Liver (tissue), 9 donors: ENCODE results near the gene DMRT1. TPM values are rescaled to one million over a fixed set of nuclear protein-coding genes. Genes with fewer than 3 reads are reported as not detected.

Source experiments
- DNase-seq: peaks from one replicate; pipeline ENCODE4 v3.0.0-alpha.2; 2017; ENCODE audit warnings: low spot score
- H3K27ac ChIP-seq, 2 donors: one replicate each; pipeline ENCODE4 v1.7.0; 2013; ENCODE audit warnings: inconsistent platforms in 2 of 2, low read length in 2 of 2, control low read depth in 1 of 2, low read depth in 1 of 2, mild to moderate bottlenecking in 1 of 2
- H3K27me3 ChIP-seq, 4 donors: one replicate each; pipeline versions ENCODE4 v1.6.1 to v1.7.0; 2013; ENCODE audit warnings: low read length in 3 of 4, inconsistent platforms in 1 of 4, mild to moderate bottlenecking in 1 of 4, moderate library complexity in 1 of 4; ENCODE audit not compliant: control insufficient read depth in 4 of 4, insufficient read depth in 4 of 4
- H3K36me3 ChIP-seq, 4 donors: one replicate each; pipeline versions ENCODE4 v1.6.1 to v1.7.0; 2013; ENCODE audit warnings: low read length in 3 of 4, mild to moderate bottlenecking in 3 of 4, low read depth in 1 of 4, moderate library complexity in 1 of 4; ENCODE audit not compliant: control insufficient read depth in 4 of 4, insufficient read depth in 3 of 4
- H3K4me1 ChIP-seq, 4 donors: one replicate each; pipeline versions ENCODE4 v1.6.1 to v1.7.0; 2013; ENCODE audit warnings: low read length in 3 of 4, mild to moderate bottlenecking in 3 of 4, moderate library complexity in 1 of 4; ENCODE audit not compliant: control insufficient read depth in 4 of 4, insufficient read depth in 4 of 4
- H3K4me3 ChIP-seq, 3 donors: one replicate each; pipeline versions ENCODE4 v1.6.1 to v1.7.0; 2013; ENCODE audit warnings: low read length in 3 of 3, control low read depth in 1 of 3, low read depth in 1 of 3, mild to moderate bottlenecking in 1 of 3
- H3K9ac ChIP-seq, 2 donors: one replicate each; pipeline ENCODE4 v1.7.0; 2013; ENCODE audit warnings: low read length in 2 of 2, mild to moderate bottlenecking in 2 of 2, moderate library complexity in 2 of 2, control low read depth in 1 of 2, low read depth in 1 of 2
- H3K9me3 ChIP-seq, 4 donors: one replicate each; pipeline versions ENCODE4 v1.6.1 to v1.7.0; 2013; ENCODE audit warnings: low read length in 3 of 4; ENCODE audit not compliant: control insufficient read depth in 4 of 4
- CTCF ChIP-seq: fragments of 150-350 bp; IDR thresholded peaks from 2 replicates; pipeline ENCODE4 v1.5.1; 2017; ENCODE audit warnings: improper control_type of control experiment, low read depth, low read length; ENCODE audit not compliant: missing input control
- EGR1 ChIP-seq, 2 donors: IDR thresholded peaks; 2 replicates each; pipeline ENCODE4 v1.6.1; 2016 to 2018; ENCODE audit warnings: antibody characterized with exemption in 2 of 2, low read depth in 2 of 2
- FOXA1 ChIP-seq: IDR thresholded peaks from 2 replicates; pipeline ENCODE4 v1.6.1; 2016; ENCODE audit warnings: antibody characterized with exemption
- FOXA2 ChIP-seq: IDR thresholded peaks from 2 replicates; pipeline ENCODE4 v1.6.1; 2016; ENCODE audit warnings: antibody characterized with exemption
- GABPA ChIP-seq, 2 donors: IDR thresholded peaks in 1 of 2; conservative IDR thresholded peaks in 1 of 2; 2 replicates each; pipeline ENCODE4 v1.6.1; 2016; ENCODE audit warnings: antibody characterized with exemption in 2 of 2, mild to moderate bottlenecking in 1 of 2, moderate library complexity in 1 of 2
- HNF4A ChIP-seq, 2 donors: conservative IDR thresholded peaks; 2 replicates each; pipeline ENCODE4 v1.6.1; 2016; ENCODE audit warnings: antibody characterized with exemption in 2 of 2, mild to moderate bottlenecking in 2 of 2
- HNF4G ChIP-seq: IDR thresholded peaks from 2 replicates; pipeline ENCODE4 v1.6.1; 2016; ENCODE audit warnings: antibody characterized with exemption
- JUND ChIP-seq, 2 donors: IDR thresholded peaks; 2 replicates each; pipeline ENCODE4 v1.6.1; 2016; ENCODE audit warnings: antibody characterized with exemption in 2 of 2
- MAX ChIP-seq: IDR thresholded peaks from 2 replicates; pipeline ENCODE4 v1.6.1; 2016; ENCODE audit warnings: antibody characterized with exemption
- NR2F2 ChIP-seq: IDR thresholded peaks from 2 replicates; pipeline ENCODE4 v1.6.1; 2016; ENCODE audit warnings: antibody characterized with exemption
- RAD21 ChIP-seq, 2 donors: IDR thresholded peaks; 2 replicates each; pipeline ENCODE4 v1.6.1; 2016; ENCODE audit warnings: antibody characterized with exemption in 2 of 2, mild to moderate bottlenecking in 2 of 2
- REST ChIP-seq: IDR thresholded peaks from 2 replicates; pipeline ENCODE4 v1.6.1; 2016; ENCODE audit warnings: antibody characterized with exemption, mild to moderate bottlenecking
- RXRA ChIP-seq, 2 donors: IDR thresholded peaks; 2 replicates each; pipeline ENCODE4 v1.6.1; 2017 to 2018; ENCODE audit warnings: antibody characterized with exemption in 2 of 2, mild to moderate bottlenecking in 1 of 2
- SP1 ChIP-seq: IDR thresholded peaks from 2 replicates; pipeline ENCODE4 v1.6.1; 2018; ENCODE audit warnings: antibody characterized with exemption, mild to moderate bottlenecking
- YY1 ChIP-seq: IDR thresholded peaks from 2 replicates; pipeline ENCODE4 v1.6.1; 2016; ENCODE audit warnings: antibody characterized with exemption, mild to moderate bottlenecking
- ZBTB33 ChIP-seq: IDR thresholded peaks from 2 replicates; pipeline ENCODE4 v1.6.1; 2016; ENCODE audit warnings: antibody characterized with exemption
- WGBS: extraction: QIAGEN DNeasy Blood & Tissue Kit; methylation state at CpG from one replicate; pipeline ENCODE4 v1.1.7; 2013; 5-methylcytosine and 5-hydroxymethylcytosine counted together
- polyA plus RNA-seq, 2 donors: library from polyadenylated mRNA; stranded (reverse) in 1 of 2; unstranded in 1 of 2; fragments of 200-250 nt in 1 of 2; fragments of >200 nt in 1 of 2; fragmentation: Nextera tagmentation in 1 of 2; extraction: Ambion mirVana in 1 of 2; gene quantifications; one replicate each; pipeline versions ENCODE4 v1.2.1 to v1.2.3, GENCODE V29; 2013 to 2015
- total RNA-seq, 2 donors: library from RNA; depleted of rRNA; stranded (reverse); fragments of >200 nt; gene quantifications; one replicate each; pipeline ENCODE4 v1.2.3, GENCODE V29; 2014
- donor health status: healthy.
- donor health status: healthy.
- donor health status: healthy.
- donor health status: healthy.
- donor health status: healthy.

The DMRT1 gene
- total and polyA plus RNA-seq, 4 donors, result not detected

- Histone ChIP-seq H3K4me3 (no peak overlapping the region), H3K36me3 (no peaks in the 10 kb centered on the region), H3K4me1 (no peaks in the 10 kb centered on the region), H3K27ac (no peak overlapping the region), H3K9ac (no peak overlapping the region), H3K9me3 (no peaks in the 10 kb centered on the region), H3K27me3 (peaks cover 0 to 9% (median 0%) of the 10 kb centered on the region in 4 donors)
- no peak for TF ChIP-seq SP1
- no peak for TF ChIP-seq RAD21 (IDR thresholded peaks at IDR 0.05)
- TF ChIP-seq HNF4G, result no peak
- TF ChIP-seq ZBTB33, result no peak
- TF ChIP-seq FOXA1, result no peak
- no peak for TF ChIP-seq MAX
- no peak for TF ChIP-seq GABPA (IDR thresholded peaks at IDR 0.05 in 1 of 2, conservative IDR thresholded peaks at IDR 0.05 in 1 of 2)
- no peak for TF ChIP-seq HNF4A (conservative IDR thresholded peaks at IDR 0.05)
- no peak for TF ChIP-seq YY1
- no peak for TF ChIP-seq REST
- no peak for TF ChIP-seq RXRA (IDR thresholded peaks at IDR 0.05)
- no peak for TF ChIP-seq FOXA2
- TF ChIP-seq JUND (IDR thresholded peaks at IDR 0.05), result no peak
- TF ChIP-seq NR2F2, result no peak
- TF ChIP-seq EGR1 (IDR thresholded peaks at IDR 0.05; ENCODE audit: low read depth in 2 of 2), result no peak
- 84% methylated on average over 4 of the region's 4 CpGs for WGBS
- no peak for DNase-seq
These were observed 91.9 kb downstream of the DMRT1 start for GRCh38 chr9:933356-933755.

GRCh38 chr9:935348-935965 is 94.0 kb downstream of the DMRT1 start:
- no peak overlapping the region for H3K27ac ChIP-seq
- peaks cover 0 to 7% (median 0%) of the 10 kb centered on the region in 4 donors for H3K27me3 ChIP-seq
- H3K9me3 ChIP-seq, result peaks cover 0 to 4% (median 2%) of the 10 kb centered on the region in 4 donors
- H3K9ac ChIP-seq, result no peak overlapping the region
- WGBS, result 64% methylated on average over 10 of the region's 10 CpGs
- DNase-seq, result no peak
- TF ChIP-seq CTCF (no peak), HNF4A (conservative IDR thresholded peaks at IDR 0.05) (no peak), ZBTB33 (no peak), RAD21 (IDR thresholded peaks at IDR 0.05) (no peak), RXRA (IDR thresholded peaks at IDR 0.05) (no peak), FOXA2 (no peak), HNF4G (no peak), FOXA1 (no peak), SP1 (no peak)
- no peaks in the 10 kb centered on the region for H3K4me1 ChIP-seq
- H3K4me3 ChIP-seq, result no peak overlapping the region
- no peaks in the 10 kb centered on the region for H3K36me3 ChIP-seq
